NK-92 (cell line): ENCODE measurements around the gene FARP1.

Source experiments
- DNase-seq: peaks from one replicate; lab custom pipeline; 2025; ENCODE audit not compliant: unreplicated experiment; lab: John Stamatoyannopoulos, UW

The FARP1 gene

DNA sequence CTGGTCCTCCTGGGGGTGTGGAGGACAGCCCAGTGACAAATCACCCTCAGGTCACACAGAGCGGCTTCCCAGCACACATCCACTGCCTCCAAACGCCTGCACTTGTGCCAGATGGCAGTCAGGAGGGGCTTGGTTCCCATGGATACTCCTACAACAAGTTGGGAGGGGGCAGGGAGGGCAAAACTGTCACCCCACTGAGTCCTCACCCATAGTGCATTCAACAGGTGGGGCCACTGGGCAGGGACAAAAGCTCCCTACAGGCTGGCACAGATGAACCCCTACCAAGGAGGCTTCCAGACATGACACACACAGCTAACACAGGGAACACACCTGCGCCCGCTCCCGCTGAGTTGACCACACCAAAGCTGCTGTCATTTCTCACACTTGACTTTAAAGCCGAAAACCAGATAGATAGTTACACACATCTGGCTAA, 313.5 kb downstream of the FARP1 start:
- no peak for DNase-seq

DNA sequence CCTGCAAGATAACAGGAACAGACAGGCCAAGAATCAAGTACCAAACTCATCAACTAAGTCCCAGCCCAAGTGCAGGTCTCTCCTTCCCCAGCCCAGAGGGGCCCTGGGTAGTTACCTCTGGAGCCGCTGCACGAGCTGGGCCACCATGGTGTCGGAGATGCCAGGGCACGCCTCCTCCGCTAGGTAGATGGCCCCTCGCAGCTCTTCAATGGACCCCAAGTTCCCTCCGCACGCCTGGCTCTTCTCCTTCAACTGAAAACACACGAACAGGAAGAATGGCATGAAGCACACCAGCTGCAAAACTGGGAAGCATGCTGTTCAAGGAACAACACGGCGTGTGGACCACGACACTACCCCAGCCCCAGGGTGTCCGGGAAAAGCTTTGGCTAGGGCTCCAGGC, 314.2 kb downstream of the FARP1 start:
- no peak for DNase-seq

DNA sequence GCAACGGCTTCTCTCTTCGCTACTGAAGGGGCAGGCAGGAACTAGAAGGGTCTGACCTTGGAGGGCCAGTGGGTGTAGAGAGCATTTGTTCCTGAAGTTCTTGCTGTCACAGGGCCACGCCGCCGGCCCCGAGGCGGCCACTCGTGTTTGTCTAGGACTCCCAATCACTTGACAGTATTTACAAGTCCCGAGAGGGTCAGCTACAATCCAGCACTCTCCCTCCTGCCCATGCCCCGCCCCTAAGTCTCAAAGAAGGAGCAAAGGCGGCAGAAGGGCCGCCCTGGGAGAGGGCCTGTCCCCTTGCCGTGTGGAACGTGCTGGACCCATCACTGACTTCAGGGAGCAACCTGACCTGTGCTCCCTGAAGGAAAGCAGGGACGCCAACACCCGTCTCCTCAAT, 315.5 kb downstream of the FARP1 start:
- DNase-seq = no peak

DNA sequence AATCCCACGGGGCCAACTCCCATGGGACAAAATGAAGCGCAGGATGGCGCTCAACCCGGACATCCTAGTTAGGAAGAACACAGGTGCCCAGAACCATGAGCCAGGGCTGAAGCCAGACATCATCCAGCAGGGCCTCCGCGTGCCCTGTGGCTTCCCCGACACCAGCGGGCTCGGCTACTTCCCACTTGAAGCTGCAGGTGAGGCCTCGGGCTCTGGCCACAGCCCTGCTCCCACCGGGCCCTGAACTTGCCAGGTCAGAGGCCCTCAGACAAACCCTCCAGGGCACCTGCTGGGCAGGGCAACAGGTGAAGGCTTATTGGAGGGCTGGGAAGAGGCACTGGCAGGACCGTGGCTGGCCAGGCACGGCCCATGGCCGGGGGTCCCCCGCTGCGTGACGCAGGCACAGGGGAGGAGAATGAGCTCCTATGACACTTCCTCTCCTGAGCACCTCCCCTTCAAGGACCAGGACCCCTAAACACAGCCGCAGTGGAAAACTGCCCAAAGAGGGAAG, 316.3 kb downstream of the FARP1 start:
- DNase-seq = no peak

DNA sequence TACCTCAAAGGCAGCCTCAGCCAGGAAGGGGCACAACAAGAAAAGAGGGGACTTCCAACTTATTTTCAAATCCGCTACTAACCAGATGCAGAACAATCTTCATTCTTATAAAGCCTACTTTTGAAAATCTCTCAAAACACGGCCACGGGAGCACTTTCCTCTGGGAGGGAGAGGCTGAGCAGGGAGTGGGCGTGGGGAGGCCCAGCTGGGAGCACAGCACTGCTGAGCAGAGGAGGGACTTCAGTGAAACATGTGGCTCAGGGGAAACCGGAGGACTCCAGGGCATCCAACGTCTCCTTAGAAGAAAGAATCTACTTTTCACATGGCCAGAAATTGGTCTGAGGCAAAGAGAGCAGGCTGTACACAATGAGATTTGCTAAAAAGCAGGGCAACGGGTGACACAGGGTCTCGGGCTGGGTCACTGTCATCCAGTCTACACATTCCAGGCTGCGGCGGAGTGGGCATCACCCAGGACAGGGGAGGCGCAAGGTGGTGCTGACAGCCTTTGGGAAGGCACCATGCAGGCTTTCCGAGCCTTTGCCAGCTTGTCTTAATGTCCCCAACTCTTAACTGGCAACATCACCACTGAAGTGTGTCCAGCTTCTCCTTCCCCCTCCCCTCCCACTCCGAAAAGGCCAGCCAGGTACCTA, 317.0 kb downstream of the FARP1 start:
- DNase-seq = no peak

DNA sequence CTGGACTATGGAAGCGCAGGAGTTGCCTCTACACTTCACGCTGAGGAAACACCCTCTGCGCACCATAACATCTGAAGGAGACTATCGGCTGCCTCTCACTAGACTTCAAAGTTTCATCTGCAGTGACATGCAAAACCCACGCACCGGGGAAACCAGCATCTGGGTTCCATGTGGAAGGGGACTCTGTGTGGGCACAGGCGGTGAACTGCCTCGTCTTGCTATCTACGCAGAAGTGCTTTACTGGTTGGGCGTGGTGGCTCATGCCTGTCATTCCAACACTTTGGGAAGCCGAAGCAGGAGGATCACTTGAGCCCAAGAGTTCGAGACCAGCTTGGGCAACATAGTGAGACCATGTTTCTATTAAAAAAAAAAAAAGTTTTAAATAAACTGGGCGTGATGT, 317.6 kb downstream of the FARP1 start:
- no peak for DNase-seq

DNA sequence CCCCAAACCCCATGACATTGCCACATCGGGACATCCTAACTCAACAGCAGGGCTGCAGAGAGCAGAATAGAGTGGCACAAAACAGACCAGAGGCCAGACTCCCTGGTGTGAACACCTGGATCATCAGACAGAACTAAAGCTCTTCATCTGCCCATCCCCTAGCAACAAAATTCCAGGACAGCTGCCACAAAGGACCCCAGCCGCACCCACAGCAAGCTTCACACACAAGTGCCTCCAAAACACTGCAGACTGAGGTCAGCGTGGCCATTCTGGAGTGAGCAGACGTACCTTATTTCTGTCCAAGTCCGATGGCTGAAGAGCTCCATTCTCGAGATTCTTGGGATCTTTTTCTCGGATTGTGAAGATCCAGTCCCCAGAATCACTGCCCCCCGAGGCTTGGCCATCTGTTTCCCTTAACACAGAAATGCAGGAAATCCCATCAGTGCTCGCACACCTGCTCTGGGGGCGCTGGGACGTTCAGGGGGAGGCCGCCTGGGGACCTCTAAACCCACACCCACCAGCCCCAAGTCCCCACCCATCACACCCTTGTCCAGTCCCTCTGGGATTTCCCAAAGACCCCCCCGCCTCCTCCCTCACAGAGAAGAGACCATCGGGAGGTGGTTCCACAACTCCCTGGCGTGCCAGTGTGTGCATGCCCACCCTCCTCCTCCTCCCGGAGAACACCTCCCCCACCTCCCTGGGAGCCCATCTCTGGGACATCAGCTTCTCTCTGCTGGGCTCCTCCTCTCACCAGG, 318.8 kb downstream of the FARP1 start:
- DNase-seq = no peak

DNA sequence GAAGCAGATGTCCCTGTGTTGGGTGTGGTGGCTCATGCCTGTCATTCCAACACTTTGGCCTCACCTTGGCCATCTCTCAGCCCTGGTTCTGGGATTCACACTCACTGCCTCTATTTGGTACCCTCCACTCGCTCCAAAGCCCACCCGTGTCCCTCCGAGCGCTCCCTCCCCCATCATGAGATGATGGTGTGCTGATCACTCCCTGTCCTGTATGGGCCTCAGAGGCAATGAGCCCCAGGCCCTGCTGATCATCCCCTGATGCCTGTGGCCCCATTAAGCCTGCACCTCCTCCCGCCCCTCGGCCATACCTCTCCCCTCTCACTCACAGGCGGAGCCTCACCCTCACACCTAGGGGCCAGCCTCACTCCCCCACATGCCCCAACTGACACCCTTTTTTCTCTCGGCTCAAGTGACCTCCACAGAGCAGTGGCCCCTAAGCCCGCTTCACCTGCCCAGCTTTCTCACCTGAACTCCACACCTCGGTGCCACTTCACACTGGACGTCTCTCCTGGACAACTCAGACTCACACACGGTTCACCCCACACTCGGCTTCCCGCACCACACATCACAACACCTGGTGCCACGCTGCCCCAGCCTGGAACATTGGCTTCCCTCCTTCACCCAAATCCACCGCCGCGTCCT, 319.5 kb downstream of the FARP1 start:
- no peak for DNase-seq

DNA sequence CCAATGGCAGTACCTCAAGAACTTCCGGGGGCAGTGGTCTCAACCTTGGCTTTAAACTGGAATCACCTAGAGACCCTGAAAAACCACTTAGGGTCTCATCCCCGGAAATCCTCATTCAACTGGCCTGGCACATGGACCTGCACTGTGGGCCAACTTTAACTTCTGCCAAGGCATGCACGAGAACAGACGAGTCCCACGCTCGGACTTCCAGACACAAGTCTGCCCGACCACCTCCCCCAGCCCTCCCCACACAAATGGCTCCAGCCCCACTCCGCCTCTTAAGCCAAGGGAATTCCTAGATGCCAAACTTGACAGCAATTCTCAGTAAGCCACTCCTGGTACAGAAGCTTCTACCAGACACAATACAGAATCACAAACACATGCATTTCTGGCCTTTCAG, 320.1 kb downstream of the FARP1 start:
- DNase-seq = no peak

DNA sequence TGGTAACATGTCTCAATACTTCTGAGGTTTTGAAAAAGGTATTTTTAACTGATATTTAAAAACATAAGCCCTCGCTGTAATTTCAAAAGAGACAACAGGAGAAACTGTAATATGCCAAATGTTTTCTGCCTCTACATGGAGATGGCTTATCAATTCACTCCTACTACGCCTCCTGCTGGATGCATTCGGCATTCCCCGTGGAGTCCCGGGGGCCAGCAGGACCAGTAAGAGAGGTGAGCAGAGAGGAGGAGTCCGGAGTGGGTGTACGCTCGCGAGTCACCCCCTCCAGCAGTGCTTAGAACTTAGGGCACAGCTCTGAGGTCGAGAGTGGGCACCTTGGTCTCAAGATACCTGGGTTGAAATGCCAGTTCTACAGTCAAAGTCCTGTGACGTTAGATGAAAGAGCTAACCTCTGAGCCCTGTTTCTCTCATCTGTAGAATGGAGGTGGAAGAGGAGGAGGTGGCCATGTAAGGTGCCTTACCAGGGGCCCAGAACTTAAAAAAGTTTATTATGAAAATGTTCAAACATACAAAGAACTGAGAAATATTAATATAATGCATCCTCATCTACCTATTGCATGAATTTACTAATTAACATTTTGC, 323.8 kb downstream of the FARP1 start:
- no peak for DNase-seq

DNA sequence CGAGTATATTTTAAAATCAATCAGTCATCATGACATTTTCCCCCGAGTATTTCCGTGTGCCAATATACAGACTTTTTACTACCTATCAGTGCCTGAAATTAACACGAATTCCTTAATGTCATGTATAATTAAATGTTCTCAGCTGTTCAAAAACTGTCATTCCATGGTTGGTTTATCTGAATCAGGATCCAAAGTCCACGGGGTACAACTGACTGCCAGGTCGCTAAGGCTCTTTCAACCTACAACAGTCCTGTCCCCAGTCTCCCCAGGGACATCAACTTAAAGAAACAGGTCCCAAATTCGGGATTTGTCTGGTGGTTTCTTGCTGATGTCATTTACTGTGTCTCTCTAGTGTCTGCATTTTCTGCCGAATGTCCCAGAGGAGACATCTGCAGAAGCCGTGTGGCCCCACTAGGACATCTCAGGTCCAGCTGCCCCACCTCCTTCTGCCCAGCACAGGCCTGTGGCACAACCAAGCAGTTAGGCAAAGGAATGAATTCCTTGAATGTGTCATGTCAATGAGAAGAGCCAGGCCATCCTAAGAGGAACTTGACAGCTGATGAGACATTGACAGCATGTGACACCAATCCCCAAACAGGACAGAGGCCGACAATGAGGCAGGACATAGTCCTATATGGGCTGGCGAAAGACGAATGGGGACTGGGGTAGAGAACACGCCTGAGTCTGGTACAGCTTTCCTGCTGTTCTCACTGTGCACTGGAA, 324.5 kb downstream of the FARP1 start:
- DNase-seq = no peak

DNA sequence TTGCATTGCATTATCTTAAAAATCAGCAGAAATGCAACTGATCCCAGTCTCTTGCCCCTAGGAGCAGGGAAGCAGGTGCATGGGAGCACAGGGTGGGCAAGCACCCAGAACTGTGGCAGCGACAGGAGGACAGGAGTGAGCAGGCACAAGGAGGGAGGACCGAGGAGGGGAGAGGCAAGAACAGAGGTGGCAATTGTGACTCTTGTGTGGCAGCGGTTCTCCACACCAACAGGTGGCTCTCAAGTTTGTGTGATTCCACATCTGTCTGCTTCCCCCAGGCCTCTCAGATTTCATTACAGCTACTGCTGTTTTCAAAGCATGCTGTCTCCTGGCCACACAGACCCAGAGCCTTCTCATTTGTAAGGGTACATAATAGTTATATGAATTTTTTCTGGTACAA, 325.5 kb downstream of the FARP1 start:
- no peak for DNase-seq

DNA sequence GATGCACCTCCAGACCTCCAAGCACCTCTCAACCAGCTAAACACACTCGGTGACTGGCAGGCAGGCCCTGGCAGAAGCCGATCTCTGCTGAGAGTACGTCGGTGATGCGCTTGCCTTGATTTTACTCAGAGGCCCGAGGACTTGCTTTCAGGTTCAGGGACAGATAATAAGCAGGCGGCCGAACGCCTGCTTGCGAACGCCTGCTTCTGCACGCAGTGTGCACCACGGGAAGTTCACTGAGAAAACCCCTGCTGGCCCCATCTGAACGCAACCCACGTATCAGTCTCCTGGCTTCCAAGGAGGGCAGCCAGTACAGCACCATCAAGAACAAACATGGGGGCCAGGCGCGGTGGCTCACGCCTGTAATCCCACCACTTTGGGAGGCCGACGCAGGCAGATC, 326.0 kb downstream of the FARP1 start:
- no peak for DNase-seq

DNA sequence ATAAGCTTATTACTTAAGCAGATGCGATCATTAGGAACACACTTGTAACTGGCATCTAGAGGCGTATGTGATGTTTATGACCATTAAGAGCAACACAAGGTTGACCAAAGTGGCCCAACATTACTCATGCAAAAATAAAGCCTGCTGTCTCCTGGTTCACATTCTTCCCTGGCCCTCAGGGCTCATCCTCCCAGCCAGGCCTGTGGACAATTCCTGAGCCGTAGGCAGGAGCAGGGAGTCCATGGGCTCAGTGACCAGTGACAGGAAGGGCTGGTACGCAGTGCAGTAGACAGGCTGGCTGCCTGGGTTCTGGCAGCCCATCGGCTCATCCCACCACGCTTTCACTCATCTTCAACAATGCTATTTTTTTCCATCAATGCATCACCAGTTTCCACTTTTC, 328.0 kb downstream of the FARP1 start:
- no peak for DNase-seq

DNA sequence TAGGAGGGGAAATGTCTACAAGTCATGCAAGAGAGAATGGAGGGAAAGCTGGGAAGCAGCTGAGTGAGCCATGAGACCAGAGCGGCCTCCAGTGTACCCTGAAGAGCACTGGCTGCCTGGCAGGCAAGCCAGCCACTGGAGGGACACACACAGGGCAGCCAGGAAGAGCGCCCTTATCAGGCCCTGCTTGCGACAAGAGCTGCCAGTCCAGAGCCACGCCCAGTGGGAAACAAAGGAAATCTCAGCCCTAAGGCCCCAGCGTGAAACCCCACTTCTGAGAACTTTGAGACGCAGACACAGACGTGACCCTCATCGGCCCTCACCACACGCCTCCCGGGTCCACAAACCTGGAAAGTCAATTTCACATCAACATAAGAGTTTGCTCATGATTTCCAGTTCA, 329.0 kb downstream of the FARP1 start:
- no peak for DNase-seq

DNA sequence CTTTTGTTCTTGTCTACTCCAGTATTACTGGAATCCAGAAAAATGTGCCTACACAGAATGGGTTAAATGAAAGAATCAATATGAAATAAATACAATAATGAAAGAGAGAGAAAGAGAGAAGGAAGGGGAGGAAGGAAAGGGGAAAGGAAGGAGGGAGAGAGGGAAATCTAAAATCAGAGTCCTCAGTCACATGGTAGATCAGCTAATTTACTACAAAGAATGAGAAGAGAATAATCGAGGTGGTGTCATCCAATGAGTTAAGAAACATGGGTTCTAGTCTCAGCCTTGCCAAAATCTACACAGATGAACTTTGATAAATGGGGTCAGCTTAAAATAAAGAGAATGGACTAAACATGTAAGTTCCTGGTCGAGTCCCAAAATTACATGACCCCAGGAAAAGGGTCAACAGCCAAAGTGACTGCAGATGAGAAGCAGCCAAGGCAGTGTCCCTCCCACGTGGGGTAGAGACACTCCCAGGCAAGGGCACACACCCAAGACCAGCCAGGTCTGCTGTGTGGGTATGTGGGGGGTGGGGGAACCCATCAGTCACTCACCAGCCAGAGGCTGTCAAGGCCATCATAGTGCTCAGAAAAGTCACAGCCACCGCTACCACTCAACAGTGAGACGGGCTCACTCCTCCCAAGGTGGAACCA, 330.4 kb downstream of the FARP1 start:
- no peak for DNase-seq

DNA sequence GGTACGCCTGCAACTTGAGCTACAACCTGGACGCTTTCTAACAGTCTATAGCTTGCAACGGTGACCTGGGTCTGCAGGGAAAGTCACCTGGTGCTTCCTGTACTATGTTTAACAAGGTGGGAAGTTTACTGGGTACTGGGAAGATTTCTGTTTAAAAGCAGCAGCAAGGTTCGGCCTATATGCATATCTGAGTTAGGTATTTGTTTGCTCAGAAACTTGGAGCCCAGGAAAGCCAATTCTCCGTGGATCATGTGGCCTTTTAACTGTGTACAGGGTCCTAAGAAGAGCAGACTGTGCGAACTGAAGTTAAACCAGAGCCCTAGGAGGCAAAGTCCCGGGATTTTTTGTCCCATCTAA, 330.9 kb downstream of the FARP1 start:
- DNase-seq = no peak

DNA sequence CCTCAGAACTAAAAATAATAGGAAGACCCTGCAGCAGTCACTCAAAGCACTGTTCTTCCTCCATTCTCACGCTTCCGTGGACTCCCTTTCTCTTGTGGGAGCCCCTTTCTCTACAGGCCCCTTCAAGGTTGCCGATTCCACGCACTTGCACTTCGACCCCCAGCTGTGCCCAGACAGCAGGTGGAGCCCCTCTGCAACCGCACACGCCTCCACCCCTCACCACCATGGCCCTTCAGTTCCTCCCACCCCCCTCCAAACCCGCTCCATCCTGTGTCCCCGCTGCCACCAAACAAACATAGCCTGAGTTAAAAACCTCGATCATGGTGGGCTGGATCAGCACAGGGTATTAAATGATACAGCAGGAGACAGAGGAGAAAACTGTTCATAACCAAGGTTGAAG, 331.4 kb downstream of the FARP1 start:
- no peak for DNase-seq

DNA sequence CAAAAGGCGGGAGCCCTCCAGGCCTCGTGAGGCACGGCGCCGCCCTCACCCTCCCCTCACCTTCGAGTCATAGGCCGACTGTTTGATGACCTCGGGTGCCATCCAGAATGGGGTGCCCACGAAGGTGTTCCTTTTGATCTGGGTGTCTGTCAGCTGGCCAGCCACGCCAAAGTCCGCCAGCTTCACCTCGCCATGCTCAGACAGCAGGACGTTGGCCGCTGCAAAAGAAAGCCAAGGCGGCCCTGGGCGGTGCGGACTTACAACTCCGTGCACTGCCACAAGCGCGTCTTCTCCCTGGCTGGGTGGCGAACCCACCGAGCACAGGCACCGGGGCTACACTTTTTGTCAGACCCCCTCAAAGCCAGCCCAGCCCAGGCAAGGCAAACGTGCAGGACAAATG, 331.9 kb downstream of the FARP1 start:
- DNase-seq = no peak

DNA sequence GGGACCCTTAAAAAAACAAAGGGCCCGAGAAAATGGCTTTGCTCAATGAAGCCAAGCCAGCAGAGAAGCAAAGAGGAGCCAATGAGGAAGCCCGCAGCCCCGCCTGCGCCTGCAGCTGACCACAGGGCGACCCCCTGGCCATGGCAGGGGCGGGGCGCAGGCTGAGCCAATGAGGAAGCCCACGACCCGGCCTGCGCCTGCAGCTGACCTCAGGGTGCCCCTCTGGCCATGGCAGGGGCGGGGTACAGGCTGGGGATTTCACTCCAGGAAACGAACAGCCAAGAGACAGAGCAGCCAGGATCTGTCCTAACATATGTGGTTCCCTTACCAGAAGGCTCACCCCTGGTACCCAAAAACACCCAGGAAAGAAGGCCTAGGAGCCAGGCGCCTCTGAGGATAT, 332.6 kb downstream of the FARP1 start:
- DNase-seq = no peak

DNA sequence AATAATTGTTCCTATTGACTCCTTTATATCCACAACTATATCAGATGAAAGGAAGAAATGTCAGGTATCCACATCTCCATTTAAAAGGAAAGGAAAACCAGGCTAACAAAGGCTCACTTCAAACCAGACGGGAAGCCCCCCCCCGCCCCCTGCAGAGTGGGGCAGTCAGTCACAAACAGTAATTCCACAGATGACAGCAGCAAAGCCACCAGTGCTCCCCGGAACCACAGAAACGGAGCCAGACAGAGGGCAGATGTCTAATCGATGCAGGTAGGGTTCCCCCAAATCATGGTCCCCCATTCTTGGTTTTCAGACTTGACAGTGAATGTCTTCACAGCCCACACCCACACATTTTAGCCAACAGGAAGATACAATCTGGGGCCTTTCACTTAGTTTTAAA, 333.2 kb downstream of the FARP1 start:
- DNase-seq = no peak
